ENCODE results near the gene GFPT2.

GFPT2 gene

GRCh38 chr5:180358179-180358578 is 5.0 kb upstream of the GFPT2 start:
- TF ChIP-seq, protein P1, sequence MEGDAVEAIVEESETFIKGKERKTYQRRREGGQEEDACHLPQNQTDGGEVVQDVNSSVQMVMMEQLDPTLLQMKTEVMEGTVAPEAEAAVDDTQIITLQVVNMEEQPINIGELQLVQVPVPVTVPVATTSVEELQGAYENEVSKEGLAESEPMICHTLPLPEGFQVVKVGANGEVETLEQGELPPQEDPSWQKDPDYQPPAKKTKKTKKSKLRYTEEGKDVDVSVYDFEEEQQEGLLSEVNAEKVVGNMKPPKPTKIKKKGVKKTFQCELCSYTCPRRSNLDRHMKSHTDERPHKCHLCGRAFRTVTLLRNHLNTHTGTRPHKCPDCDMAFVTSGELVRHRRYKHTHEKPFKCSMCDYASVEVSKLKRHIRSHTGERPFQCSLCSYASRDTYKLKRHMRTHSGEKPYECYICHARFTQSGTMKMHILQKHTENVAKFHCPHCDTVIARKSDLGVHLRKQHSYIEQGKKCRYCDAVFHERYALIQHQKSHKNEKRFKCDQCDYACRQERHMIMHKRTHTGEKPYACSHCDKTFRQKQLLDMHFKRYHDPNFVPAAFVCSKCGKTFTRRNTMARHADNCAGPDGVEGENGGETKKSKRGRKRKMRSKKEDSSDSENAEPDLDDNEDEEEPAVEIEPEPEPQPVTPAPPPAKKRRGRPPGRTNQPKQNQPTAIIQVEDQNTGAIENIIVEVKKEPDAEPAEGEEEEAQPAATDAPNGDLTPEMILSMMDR (IDR thresholded peaks at IDR 0.05; ENCODE audit: insufficient read depth, low read length, missing control alignments), result no peak
- no peak for DNase-seq (ENCODE audit: low read depth, low spot score)
- H3K4me3 ChIP-seq (ENCODE audit: low read depth, low read length), result no peak overlapping the region
- ChIA-PET CTCF (interaction anchor here (0.8 to 1.2 kb wide), 2 partner anchors 65 to 113 kb away, joined by 3 to 4 read pairs; no protein-coding TSS in a partner anchor), POLR2A (no interaction called here)

GRCh38 chr5:180354966-180355365 is 1.8 kb upstream of the GFPT2 start:
- no peak overlapping the region for H3K4me3 ChIP-seq (ENCODE audit: low read depth, low read length)
- POLR2A ChIA-PET, result no interaction called here
- CTCF ChIA-PET, result no interaction called here
- no peak for DNase-seq (ENCODE audit: low read depth, low spot score)
- TF ChIP-seq, protein P1 (IDR thresholded peaks at IDR 0.05; ENCODE audit: insufficient read depth, low read length, missing control alignments), result no peak

DNA sequence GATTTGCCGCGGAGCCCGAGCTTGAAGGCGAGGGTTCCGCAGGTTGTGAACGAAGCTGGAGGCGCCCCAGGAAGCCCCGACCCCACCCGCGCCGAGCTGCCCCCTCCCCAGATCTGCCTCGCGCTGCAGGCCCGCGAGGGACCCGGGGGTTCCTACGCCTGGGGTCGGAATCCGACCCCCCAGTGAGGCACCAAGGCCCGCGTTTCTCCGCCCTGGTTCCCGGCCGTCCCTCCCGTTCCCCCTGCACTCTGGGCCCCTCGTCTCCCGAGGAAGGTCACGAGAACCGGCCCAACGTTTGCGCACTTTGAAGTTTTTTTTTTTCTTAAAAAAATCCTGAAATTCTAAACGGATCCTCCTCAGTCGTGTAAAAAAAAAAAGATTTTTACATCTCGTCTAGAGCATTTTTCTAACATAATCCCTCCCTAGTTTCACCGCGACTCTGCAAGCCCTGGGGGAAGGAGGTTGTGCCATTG is 880 bp upstream of the GFPT2 start:
- H3K4me3 ChIP-seq (ENCODE audit: low read depth, low read length), result peak overlapping the region; percentile 72
- CTCF ChIA-PET, result interaction anchor here (1.0 to 1.5 kb wide), 6 partner anchors 11 to 117 kb away, joined by 3 to 10 read pairs (median 4); no protein-coding TSS in a partner anchor
- POLR2A ChIA-PET, result interaction anchor here (0.9 to 1.5 kb wide), 7 partner anchors 11 to 58 kb away, joined by 3 to 15 read pairs (median 4); no protein-coding TSS in a partner anchor
- no peak for DNase-seq (ENCODE audit: low read depth, low spot score)
- TF ChIP-seq, protein P1 (IDR thresholded peaks at IDR 0.05; ENCODE audit: insufficient read depth, low read length, missing control alignments), result no peak

- peak overlapping the region; percentile 68 for H3K4me3 ChIP-seq (ENCODE audit: low read depth, low read length)
- DNase-seq (ENCODE audit: low read depth, low spot score), result no peak
- TF ChIP-seq, protein P1 (IDR thresholded peaks at IDR 0.05; ENCODE audit: insufficient read depth, low read length, missing control alignments), result peak; percentile 16
- CTCF ChIA-PET, result interaction anchor here (0.9 to 3.7 kb wide), 4 partner anchors 9 to 118 kb away, joined by 3 to 17 read pairs (median 8); no protein-coding TSS in a partner anchor
- POLR2A ChIA-PET, result interaction anchor here (1.0 to 1.5 kb wide), 4 partner anchors 10 to 28 kb away, joined by 3 to 5 read pairs (median 4); no protein-coding TSS in a partner anchor
Measured at GRCh38 chr5:180352116-180353047, 754 bp downstream of the GFPT2 start.

- POLR2A ChIA-PET, result interaction anchor here (1.0 to 1.4 kb wide), 2 partner anchors 8 to 20 kb away, joined by 4 to 5 read pairs; no protein-coding TSS in a partner anchor
- DNase-seq (ENCODE audit: low read depth, low spot score), result no peak
- CTCF ChIA-PET, result interaction anchor here (1.3 to 3.7 kb wide), 3 partner anchors 8 to 35 kb away, joined by 4 to 17 read pairs (median 6); no protein-coding TSS in a partner anchor
- TF ChIP-seq, protein P1 (IDR thresholded peaks at IDR 0.05; ENCODE audit: insufficient read depth, low read length, missing control alignments), result no peak
- no peak overlapping the region; the same call in 1 of the 2 replicates for H3K4me3 ChIP-seq (ENCODE audit: low read depth, low read length)
Measured at GRCh38 chr5:180350711-180351465, 2.2 kb downstream of the GFPT2 start.
